H1 (cell line): ENCODE results near the gene UBE3A. TPM values are rescaled to one million over a fixed set of nuclear protein-coding genes. Genes with fewer than 3 reads are reported as not detected.

Source experiments
- ASH2L ChIP-seq: fragments of 200-600, 300-600 bp; sonication (generic); IDR thresholded peaks from one replicate; pipeline ENCODE4 v1.7.1; 2017; ENCODE audit warnings: low read length
- ATF2 ChIP-seq: IDR thresholded peaks from 2 replicates; pipeline ENCODE4 v1.6.1; 2012; ENCODE audit warnings: low read length, inconsistent platforms
- BACH1 ChIP-seq: IDR thresholded peaks from 2 replicates; pipeline ENCODE4 v1.6.1; 2012; ENCODE audit warnings: low read length, improper control_type of control experiment
- BCL11A ChIP-seq, 2 experiments: IDR thresholded peaks; one replicate each; pipeline ENCODE4 v1.6.1; 2011; ENCODE audit warnings: low read depth in 2 of 2, low read length in 2 of 2, mild to moderate bottlenecking in 2 of 2
- CHD2 ChIP-seq: IDR thresholded peaks from 2 replicates; pipeline ENCODE4 v1.6.1; 2012; ENCODE audit warnings: low read length, improper control_type of control experiment
- EGR1 ChIP-seq: IDR thresholded peaks from 2 replicates; pipeline ENCODE4 v1.6.1; 2011; ENCODE audit warnings: low read depth, low read length, borderline replicate concordance
- EP300 ChIP-seq, 2 experiments: IDR thresholded peaks; 1 replicate in 1 of 2; 2 replicates in 1 of 2; pipeline ENCODE4 v1.6.1; 2011 to 2012; ENCODE audit warnings: low read depth in 2 of 2, low read length in 2 of 2, mild to moderate bottlenecking in 2 of 2, borderline replicate concordance in 1 of 2, inconsistent platforms in 1 of 2, moderate library complexity in 1 of 2
- EZH2 ChIP-seq: fragments of 200-600 bp; sonication (generic); IDR thresholded peaks from 2 replicates; pipeline ENCODE4 v1.7.1; 2012; ENCODE audit warnings: low read depth, mild to moderate bottlenecking, moderate library complexity, low read length, inconsistent platforms; ENCODE audit not compliant: severe bottlenecking
- HDAC6 ChIP-seq: IDR thresholded peaks from one replicate; pipeline ENCODE4 v1.7.1; 2012; ENCODE audit warnings: low read depth, mild to moderate bottlenecking, inconsistent platforms, low read length, moderate library complexity
- JUN ChIP-seq: IDR thresholded peaks from 2 replicates; pipeline ENCODE4 v1.6.1; 2011; ENCODE audit warnings: low read depth, mild to moderate bottlenecking, improper control_type of control experiment, low read length
- JUND ChIP-seq: IDR thresholded peaks from 2 replicates; pipeline ENCODE4 v1.6.1; 2011; ENCODE audit warnings: mild to moderate bottlenecking, improper control_type of control experiment, low read length
- KDM4A ChIP-seq: IDR thresholded peaks from one replicate; pipeline ENCODE4 v1.7.1; 2012; ENCODE audit warnings: low read depth, mild to moderate bottlenecking, moderate library complexity, low read length, inconsistent platforms; ENCODE audit not compliant: severe bottlenecking
- KDM5A ChIP-seq: fragments of 200-600 bp; IDR thresholded peaks from 2 replicates; pipeline ENCODE4 v1.7.1; 2012; ENCODE audit warnings: mild to moderate bottlenecking, low read length, inconsistent platforms, mixed read lengths
- NANOG ChIP-seq: IDR thresholded peaks from 2 replicates; pipeline ENCODE4 v1.6.1; 2011; ENCODE audit warnings: low read length, low read depth, mild to moderate bottlenecking, inconsistent platforms; ENCODE audit not compliant: insufficient read depth, poor library complexity, severe bottlenecking
- RAD21 ChIP-seq, 2 experiments: IDR thresholded peaks in 1 of 2; conservative IDR thresholded peaks in 1 of 2; 2 replicates each; pipeline ENCODE4 v1.6.1; 2011; ENCODE audit warnings: low read depth in 2 of 2, low read length in 2 of 2, improper control_type of control experiment in 1 of 2, inconsistent platforms in 1 of 2, mild to moderate bottlenecking in 1 of 2, moderate library complexity in 1 of 2
- RBBP5 ChIP-seq: IDR thresholded peaks from 2 replicates; pipeline ENCODE4 v1.7.1; 2012; ENCODE audit warnings: low read depth, mild to moderate bottlenecking, inconsistent platforms, low read length, moderate library complexity, borderline replicate concordance
- RNF2 ChIP-seq: fragments of 200-900, 300-1000 bp; sonication (generic); IDR thresholded peaks from 2 replicates; pipeline ENCODE4 v1.7.1; 2016; ENCODE audit warnings: borderline replicate concordance, low read depth, mild to moderate bottlenecking, antibody characterized with exemption, low read length; ENCODE audit not compliant: poor library complexity, severe bottlenecking; ENCODE audit errors: missing control alignments
- SP4 ChIP-seq: IDR thresholded peaks from 2 replicates; pipeline ENCODE4 v1.6.1; 2012; ENCODE audit warnings: low read length, inconsistent platforms
- SRF ChIP-seq: IDR thresholded peaks from 2 replicates; pipeline ENCODE4 v1.6.1; 2011; ENCODE audit warnings: mild to moderate bottlenecking, low read depth, low read length, moderate library complexity
- TBP ChIP-seq: IDR thresholded peaks from 2 replicates; pipeline ENCODE4 v1.6.1; 2011; ENCODE audit warnings: low read depth, low read length, improper control_type of control experiment
- USF2 ChIP-seq: IDR thresholded peaks from 2 replicates; pipeline ENCODE4 v1.6.1; 2011; ENCODE audit warnings: low read length, improper control_type of control experiment
- polyA plus RNA-seq, 7 experiments: library from polyadenylated mRNA; depleted of rRNA in 3 of 7; stranded (reverse) in 5 of 7; unstranded in 2 of 7; fragments of >200 nt in 5 of 7; fragments of 200-250 nt in 2 of 7; gene quantifications; 1 replicate in 5 of 7; 2 replicates in 1 of 7; 4 replicates in 1 of 7; pipeline versions ENCODE4 v1.2.1 to v1.2.3, GENCODE V29; 2011 to 2013; ENCODE audit warnings: missing spikeins in 2 of 7, mixed read lengths in 2 of 7
- total RNA-seq: library from RNA; stranded (reverse); fragmentation: NEBNext Ultra II Directional; extraction: Animal tissue kit (Norgen Biotek cat#: 25700); gene quantifications from 2 replicates; pipeline ENCODE4 v1.2.1, GENCODE V29; 2021

UBE3A gene
- total and polyA plus RNA-seq, 2 of the 8 experiments (the other 6 are each of a cell fraction or from before 2014, with no cell fraction given), result 13.8 to 110 TPM

- TF ChIP-seq RAD21 (IDR thresholded peaks at IDR 0.05 in 1 of 2, conservative IDR thresholded peaks at IDR 0.05 in 1 of 2; ENCODE audit: low read depth in 2 of 2, low read length in 2 of 2) (peak; percentile 8 to 23; a peak in 2 of 4 replicates), KDM5A (no peak; the same call in 1 of the 2 replicates), RBBP5 (peak; percentile 99), ATF2 (no peak), KDM4A (peak; percentile 86), ASH2L (peak; percentile 95), CHD2 (peak; percentile 71; the same call in 1 of the 2 replicates), EZH2 (no peak), NANOG (no peak), EGR1 (no peak), EP300 (IDR thresholded peaks at IDR 0.05; ENCODE audit: borderline replicate concordance in 1 of 2, low read depth in 2 of 2, low read length in 2 of 2) (no peak), SP4 (no peak), HDAC6 (no peak), TBP (peak; percentile 68), JUND (no peak), RNF2 (no peak), USF2 (no peak), JUN (no peak), SRF (no peak), BCL11A (IDR thresholded peaks at IDR 0.05; ENCODE audit: low read depth in 2 of 2, low read length in 2 of 2) (no peak), BACH1 (no peak)
These were observed at the start of gene UBE3A (continued) for GRCh38 chr15:25438601-25439368.
